RKO (cell line): ENCODE measurements around the gene OR6T1.

ENCODE experiments used
- DNase-seq: peaks from one replicate; pipeline ENCODE4 v3.0.0-alpha.2; 2016; ENCODE audit warnings: low spot score

OR6T1 gene, protein sequence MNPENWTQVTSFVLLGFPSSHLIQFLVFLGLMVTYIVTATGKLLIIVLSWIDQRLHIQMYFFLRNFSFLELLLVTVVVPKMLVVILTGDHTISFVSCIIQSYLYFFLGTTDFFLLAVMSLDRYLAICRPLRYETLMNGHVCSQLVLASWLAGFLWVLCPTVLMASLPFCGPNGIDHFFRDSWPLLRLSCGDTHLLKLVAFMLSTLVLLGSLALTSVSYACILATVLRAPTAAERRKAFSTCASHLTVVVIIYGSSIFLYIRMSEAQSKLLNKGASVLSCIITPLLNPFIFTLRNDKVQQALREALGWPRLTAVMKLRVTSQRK

DNA sequence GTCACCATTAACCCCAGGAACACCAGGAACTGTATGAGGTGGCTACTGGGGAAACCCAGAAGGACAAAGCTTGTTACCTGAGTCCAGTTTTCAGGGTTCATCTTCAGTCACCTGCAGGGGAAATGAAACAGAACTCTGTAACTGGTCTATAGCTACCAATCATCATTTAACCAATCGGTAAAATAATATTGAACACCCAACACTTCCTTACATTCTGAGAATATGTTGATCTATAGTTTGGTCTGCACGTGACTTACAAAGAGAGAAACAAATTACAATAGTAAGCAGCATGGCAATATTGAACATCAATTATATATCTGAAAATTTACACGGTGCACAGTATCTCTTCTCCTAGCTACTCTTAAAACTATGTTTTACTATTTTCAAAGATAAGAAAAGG lies at the start of gene OR6T1:
TSS of gene OR6T1 (minus strand) at position 101 of the 400 bp plus-strand sequence. CDS start at position 101, 0 bp downstream.
- DNase-seq, result no peak

DNA sequence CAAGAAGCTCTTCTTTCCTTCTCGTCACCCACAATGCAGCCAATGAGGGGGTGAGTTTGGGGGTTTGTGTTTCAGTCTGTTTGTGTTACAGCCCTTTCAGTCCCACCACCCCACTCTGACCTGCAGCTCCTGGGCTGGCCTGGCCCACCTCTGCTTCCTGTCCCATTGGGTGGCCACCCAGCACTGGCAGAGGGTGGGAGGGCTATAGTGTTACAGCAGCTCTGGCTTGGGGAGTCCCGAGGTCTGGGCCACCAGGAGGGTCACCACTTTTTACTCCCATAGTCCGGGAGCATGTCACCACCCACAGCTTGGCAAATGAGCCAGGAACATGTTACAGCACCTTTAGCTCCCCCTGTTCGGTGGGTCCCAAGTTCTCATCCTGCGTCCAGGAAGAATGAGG lies 35.7 kb upstream of the OR6T1 start:
- DNase-seq, result no peak

DNA sequence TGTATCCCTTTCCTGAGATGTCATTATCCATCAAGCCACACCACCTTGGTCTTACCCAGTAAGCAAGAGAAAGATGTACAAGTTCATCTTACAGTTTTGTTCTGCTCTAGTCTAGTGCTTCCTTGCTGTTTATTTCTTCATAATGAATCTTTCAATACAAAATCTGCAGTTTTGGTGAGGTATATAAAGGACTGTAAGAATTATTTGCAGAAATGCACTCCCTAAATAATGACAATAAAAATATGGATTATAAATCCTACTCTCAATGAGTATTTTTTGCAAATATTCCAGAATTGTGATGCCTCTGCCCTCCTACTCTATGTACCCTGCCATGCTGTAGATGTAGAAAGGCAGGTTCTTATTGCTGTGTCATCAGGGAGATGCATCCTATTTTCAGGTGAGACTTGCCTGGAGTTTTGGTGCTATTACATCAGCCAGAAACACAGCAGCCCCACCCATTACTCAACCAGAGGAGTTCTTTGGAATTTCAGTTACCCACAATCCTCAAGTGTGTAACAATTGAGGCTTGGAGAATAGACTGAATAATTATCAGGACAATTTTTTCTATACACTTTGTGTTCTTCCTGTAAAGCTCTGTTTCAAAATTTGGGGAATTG lies 34.2 kb upstream of the OR6T1 start, which contains the start of gene OR10S1:
TSS of gene OR10S1 (minus strand) at position 51 of the 617 bp plus-strand sequence. CDS start 117 bp downstream, outside the sequence.
- no peak for DNase-seq

DNA sequence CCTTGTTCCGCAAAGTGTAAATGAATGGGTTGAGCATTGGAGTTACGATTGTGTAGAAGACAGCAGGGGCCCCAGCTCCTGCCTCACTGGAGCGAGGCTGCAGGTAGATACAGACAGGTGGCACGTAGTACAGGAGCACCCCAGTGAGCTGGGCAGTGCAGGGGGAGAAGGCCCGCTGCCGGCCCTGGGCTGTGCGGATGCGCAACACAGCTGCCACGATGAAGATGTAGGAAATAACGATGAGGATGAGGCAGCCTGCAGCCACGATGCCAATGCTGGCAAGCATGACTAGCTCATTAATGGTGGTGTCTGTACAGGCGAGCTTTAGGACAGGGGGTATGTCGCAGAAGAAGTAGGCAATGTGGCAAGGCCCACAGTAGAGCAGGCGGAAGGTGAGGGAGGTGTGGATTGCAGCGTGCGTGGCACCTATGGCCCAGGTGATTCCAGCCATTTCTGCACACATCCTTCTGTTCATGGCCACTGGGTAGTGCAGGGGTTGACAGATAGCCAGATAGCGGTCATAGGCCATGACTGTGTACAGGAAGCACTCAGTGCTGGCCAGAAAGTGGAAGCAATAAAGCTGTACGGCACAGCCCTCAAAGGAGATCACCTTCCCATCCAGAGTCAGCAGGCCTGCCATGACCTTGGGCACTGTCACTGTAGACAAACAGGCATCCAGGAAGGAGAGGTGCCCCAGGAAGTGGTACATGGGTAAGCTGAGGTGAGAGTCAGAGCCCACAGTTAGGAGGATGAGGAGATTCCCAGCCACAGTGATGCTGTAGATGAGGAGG lies 33.3 kb upstream of the OR6T1 start:
- DNase-seq, result no peak

DNA sequence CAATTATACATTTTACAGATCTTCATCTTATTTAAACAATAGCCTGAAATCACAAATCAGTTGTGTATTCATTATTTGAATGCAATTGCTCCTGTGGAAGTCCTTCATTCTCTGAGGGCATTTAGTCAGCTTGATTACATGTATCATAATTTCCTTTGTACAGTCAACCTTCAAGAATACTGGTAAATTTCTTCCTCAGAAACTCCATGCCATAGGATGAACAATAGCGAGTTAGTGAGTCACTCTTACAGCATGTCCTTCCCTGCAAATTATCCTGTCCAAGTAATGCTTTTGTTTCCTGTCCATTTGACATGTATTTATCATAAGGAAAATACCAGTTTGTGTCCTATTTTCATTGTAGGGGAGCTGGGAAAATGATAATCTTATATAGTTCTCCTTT lies 30.2 kb upstream of the OR6T1 start:
- DNase-seq, result peak; percentile 94

DNA sequence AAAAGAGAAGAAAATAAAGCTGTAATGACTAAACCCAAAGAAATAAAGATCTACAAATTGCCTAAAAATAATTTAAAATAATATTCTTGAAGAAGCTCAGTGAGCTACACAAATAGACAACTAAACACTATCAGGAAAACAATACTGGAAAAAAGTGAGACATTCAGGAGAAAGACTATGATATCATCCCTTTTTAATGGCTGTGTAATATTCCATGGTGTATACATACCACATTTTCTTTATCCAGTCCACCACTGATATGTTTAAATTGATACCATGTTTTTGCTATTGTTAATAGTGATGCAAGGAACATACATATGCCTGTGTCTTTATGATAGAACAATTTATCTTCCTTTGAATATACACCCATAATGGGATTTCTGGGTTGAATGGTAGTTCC lies 13.1 kb upstream of the OR6T1 start:
- DNase-seq, result no peak

DNA sequence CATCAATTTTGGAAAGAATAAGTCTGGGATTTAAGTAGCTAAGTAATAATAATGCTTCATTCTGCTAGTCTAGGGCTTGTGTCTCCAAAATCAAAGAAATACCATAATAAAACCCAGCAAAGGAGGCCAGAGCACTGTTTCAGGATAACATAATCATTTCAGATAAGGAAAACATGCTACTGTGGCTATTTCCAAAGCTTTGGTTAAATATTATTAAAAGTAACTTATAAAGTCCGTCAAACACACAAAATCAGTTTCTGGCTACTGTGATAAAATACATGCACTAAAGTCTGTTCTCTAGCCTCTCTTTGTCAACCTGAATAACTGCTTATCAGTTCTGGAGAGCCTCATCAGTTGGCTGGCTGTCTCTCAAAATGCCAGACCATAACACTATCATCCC lies 1.5 kb upstream of the OR6T1 start:
- no peak for DNase-seq

DNA sequence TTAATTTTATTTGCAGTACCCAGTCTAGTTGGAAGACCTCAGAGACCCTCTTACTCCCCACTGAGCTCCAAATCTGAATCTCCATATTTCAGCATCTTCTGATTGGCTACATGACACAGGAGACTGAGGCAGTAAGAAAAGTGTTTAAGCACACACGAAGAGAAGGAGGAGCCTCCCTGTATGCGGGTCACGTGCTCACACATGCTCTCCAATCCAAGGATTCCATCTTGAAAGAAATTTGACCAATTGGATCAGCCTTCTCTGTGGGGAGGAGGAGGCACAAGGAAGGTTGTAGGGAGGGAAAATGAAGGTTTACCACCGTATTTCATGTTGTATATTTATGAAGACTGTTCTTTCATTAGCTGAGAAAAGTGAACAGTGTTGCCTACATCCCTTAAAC lies 1.2 kb downstream of the OR6T1 start:
- DNase-seq, result no peak

DNA sequence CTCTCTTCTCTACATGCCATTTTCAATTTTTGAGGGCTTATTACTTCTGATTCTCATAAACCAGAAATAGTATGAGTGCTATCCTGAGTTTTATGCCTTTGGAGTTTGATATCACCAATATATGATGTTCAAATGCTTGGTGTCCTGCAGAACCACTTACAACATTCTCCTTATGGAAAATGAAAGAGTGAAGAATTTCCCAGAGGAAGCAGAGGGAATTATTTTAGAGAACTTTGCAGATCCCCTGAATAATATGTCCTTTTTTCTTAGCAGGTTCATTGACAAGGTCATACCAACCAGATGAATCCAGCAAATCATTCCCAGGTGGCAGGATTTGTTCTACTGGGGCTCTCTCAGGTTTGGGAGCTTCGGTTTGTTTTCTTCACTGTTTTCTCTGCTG lies 4.3 kb downstream of the OR6T1 start, which contains the start of gene OR4D5:
TSS of gene OR4D5 (plus strand) at position 301 of the 400 bp plus-strand sequence. CDS start at position 301, 0 bp downstream.
- DNase-seq, result no peak

DNA sequence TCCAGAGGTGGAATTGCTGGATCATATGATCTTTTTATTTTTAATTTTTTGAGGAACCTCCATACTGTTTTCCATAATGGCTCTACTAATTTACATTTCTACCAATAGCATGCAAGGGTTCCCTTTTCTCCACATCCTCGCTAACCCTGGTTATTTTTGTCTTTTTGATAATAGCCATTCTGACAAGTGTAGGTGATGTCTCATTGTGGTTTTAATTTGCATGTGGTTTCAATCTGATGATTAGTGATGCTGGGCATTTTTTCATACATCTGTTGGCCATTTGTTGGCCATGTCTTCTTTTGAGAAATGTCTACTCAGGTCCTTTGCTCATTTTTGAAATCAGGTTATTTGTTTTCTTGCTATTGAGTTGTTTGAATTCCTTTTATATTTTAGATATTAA lies 19.6 kb downstream of the OR6T1 start:
- no peak for DNase-seq

DNA sequence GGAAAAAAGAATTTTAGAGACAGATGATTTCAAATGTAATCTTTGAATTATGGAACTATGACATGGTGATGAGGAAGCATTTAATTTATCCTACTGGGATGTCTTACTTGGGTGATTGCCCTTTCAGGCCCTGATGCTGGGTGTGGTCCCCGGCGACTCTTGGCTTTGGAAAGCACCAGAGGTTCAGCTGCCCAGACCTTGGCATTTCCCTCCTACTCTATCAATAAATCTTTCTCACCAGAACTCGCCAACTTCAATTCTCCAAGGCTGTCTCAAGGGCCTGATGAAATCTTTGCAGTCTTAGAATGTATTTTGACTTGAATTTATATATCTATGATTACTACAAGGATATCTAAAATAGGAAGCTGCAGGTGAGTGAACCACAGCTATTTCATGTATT lies 22.7 kb downstream of the OR6T1 start:
- no peak for DNase-seq

DNA sequence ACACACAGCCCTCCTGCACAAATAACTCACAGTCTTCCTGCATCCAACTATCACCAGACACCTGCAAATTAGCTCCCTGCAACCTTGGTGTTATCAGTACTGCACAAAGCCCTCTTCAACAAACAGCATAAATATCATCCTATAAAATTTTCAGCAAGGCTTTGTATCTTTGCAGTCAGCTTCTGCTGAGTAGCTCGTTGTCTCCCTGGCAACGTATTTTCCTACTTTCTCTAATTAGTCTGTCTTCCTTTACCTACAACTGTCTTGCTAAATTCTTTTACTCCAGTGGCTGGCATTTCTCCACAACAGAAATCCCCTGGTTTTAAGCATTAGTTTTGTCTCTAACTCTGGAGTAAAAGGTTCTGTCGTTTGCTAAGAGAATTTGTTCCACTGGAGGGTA lies 37.8 kb downstream of the OR6T1 start:
- no peak for DNase-seq

DNA sequence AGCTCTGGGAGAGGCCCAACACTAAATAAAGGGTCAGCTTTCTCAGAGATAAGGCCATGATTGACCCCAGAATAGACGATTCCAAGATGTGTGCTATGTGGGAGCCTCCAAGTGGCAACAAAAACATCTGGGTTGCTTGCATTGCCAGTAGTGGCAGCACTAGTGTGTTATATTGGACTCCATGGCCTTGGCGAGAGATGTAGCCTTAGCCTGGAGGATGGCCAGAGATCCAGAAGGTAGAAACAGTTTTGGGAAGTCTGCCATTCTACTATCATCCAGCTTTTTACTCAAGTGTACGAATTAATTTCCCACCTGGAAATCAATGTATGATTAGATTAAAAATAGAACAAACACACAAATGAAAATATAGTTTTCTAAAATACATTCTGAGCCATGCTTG lies 38.7 kb downstream of the OR6T1 start:
- DNase-seq, result no peak

DNA sequence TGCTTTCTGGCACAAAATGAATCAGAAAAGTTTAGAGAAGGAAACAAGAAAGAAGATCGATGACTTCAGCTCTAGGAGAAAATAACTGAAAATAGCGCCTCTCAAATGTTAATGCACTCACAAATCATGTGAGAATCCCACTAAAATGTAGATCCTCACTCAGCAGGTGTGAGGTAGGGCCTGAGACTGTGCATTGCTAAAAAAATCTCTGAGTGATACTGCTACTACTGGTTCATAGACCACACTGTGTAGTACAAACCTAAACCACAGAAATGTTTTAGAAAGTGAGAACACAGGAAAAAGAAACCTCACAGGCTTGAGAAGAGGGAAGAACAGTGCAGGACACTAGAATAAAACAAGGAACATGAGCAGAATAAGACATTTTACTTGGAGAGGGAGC lies 39.7 kb downstream of the OR6T1 start:
- no peak for DNase-seq

DNA sequence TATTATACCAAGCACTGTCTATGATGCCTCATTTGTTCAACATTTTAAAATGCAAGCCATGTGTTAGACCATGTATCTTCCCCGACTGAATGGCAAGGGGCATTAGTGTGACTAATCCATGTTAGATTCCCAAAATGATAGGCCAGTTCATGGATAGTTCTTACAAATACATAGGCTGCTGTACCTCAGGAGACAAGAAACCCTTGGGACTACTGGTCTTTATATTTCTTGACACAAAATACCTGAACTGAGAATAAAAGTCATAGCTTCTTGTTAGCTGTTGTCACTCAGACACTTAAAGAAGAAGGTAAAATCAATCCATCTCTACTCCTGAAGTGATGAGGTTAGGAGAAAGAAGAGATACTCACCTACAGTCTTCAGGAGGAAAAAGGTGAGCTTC lies 41.8 kb downstream of the OR6T1 start, which contains the start of gene OR8D4:
TSS of gene OR8D4 (plus strand) at position 301 of the 400 bp plus-strand sequence. CDS start 4,265 bp downstream, outside the sequence.
- no peak for DNase-seq

DNA sequence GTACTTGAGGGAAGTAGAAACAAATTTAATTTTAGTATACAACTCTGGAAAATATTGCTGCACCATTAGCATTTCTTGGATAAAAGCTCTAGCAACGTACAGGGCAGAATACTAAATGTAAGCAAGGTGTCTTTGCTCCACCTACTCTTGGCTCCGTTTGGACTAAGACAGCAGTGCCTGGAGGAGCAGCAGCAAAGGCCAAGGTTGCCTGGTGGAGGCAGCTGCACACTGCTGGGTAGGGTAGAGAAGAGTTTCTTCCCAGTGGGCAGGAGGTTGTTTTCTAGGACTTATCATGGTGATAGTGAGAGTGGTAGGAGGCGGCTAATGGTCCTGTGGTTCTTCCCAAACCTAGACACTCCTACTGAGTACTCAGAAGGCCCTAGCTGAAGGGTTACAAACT lies 43.8 kb downstream of the OR6T1 start:
- no peak for DNase-seq
